GM23338 (cell line): ENCODE results near the gene PCNT. TPM values are rescaled to one million over a fixed set of nuclear protein-coding genes. Genes with fewer than 3 reads are reported as not detected.

Source experiments
- ATAC-seq: fragments of 200-7000 bp; cut with Tn5 transposase; 3 replicates; pipeline ENCODE4 v1.9.1; 2020
- DNase-seq: peaks from one replicate; pipeline ENCODE4 v3.0.0-alpha.2; 2015; ENCODE audit warnings: low spot score
- H2AFZ ChIP-seq: fragments of 200-600 bp; sonication (generic); 2 replicates; pipeline ENCODE4 v1.8.0; 2016; ENCODE audit warnings: antibody characterized with exemption, mild to moderate bottlenecking, moderate library complexity
- H3F3A ChIP-seq: fragments of 200-600 bp; sonication (generic); replicated peaks from 2 replicates; pipeline ENCODE4 v1.8.0; 2017; ENCODE audit warnings: antibody characterized with exemption, mixed run types, low read depth
- H3K27ac ChIP-seq: fragments of 200-600 bp; sonication (generic); 2 replicates; pipeline ENCODE4 v1.6.1; 2016; ENCODE audit warnings: low read depth
- H3K27me3 ChIP-seq: fragments of 200-600 bp; sonication (generic); 2 replicates; pipeline ENCODE4 v1.8.0; 2016; ENCODE audit warnings: mild to moderate bottlenecking, mixed run types, moderate library complexity; ENCODE audit not compliant: insufficient read depth
- H3K36me3 ChIP-seq: fragments of 200-600 bp; sonication (generic); 2 replicates; pipeline ENCODE4 v1.8.0; 2016; ENCODE audit warnings: mild to moderate bottlenecking; ENCODE audit not compliant: insufficient read depth
- H3K4me1 ChIP-seq: fragments of 200-600 bp; sonication (generic); 2 replicates; pipeline ENCODE4 v1.8.0; 2016; ENCODE audit warnings: mild to moderate bottlenecking, moderate library complexity; ENCODE audit not compliant: insufficient read depth
- H3K4me2 ChIP-seq: fragments of 200-600 bp; sonication (generic); 2 replicates; pipeline ENCODE4 v1.7.1; 2017; ENCODE audit warnings: mixed run types
- H3K4me3 ChIP-seq: fragments of 200-600 bp; sonication (generic); 2 replicates; pipeline ENCODE4 v1.6.1; 2016; ENCODE audit warnings: mixed run types
- H3K79me2 ChIP-seq: fragments of 200-600 bp; sonication (generic); replicated peaks from 2 replicates; pipeline ENCODE4 v1.8.0; 2017; ENCODE audit warnings: mild to moderate bottlenecking; ENCODE audit not compliant: insufficient read depth
- H3K9me2 ChIP-seq: fragments of 200-600 bp; sonication (generic); 2 replicates; pipeline ENCODE4 v1.8.0; 2017; ENCODE audit not compliant: insufficient read depth
- H4K20me1 ChIP-seq: fragments of 200-600 bp; sonication (generic); replicated peaks from 2 replicates; pipeline ENCODE4 v1.8.0; 2017; ENCODE audit warnings: mild to moderate bottlenecking; ENCODE audit not compliant: insufficient read depth
- H3K27ac Mint-ChIP-seq: 2 replicates; pipeline ENCODE4 v1.8.0; 2020; ENCODE audit warnings: inconsistent platforms, mild to moderate bottlenecking, moderate library complexity, mixed read lengths
- H3K27me3 Mint-ChIP-seq: 3 replicates; pipeline ENCODE4 v1.8.0; 2022; ENCODE audit warnings: low read depth, mild to moderate bottlenecking, moderate library complexity, mixed read lengths, inconsistent platforms; ENCODE audit not compliant: insufficient read depth, poor library complexity
- H3K36me3 Mint-ChIP-seq: 3 replicates; pipeline ENCODE4 v1.8.0; 2021; ENCODE audit warnings: low read depth, mild to moderate bottlenecking, inconsistent platforms, moderate library complexity, mixed read lengths
- H3K4me1 Mint-ChIP-seq: 3 replicates; pipeline ENCODE4 v1.8.0; 2020; ENCODE audit warnings: mild to moderate bottlenecking, inconsistent platforms, mixed read lengths
- H3K4me3 Mint-ChIP-seq: 3 replicates; pipeline ENCODE4 v1.8.0; 2021; ENCODE audit warnings: moderate library complexity, mild to moderate bottlenecking, inconsistent platforms, mixed read lengths
- H3K9me3 Mint-ChIP-seq: 3 replicates; pipeline ENCODE4 v1.8.0; 2020; ENCODE audit warnings: moderate library complexity, mild to moderate bottlenecking, inconsistent platforms, mixed read lengths
- EZH2 ChIP-seq: fragments of 200-600 bp; sonication (generic); IDR thresholded peaks from one replicate; pipeline ENCODE4 v1.8.0; 2017; ENCODE audit warnings: antibody characterized with exemption, mild to moderate bottlenecking, low read depth; ENCODE audit not compliant: unreplicated experiment
- EZH2phosphoT487 ChIP-seq: fragments of 200-600 bp; sonication (generic); IDR thresholded peaks from one replicate; pipeline ENCODE4 v1.8.1; 2018; ENCODE audit warnings: antibody characterized with exemption; ENCODE audit not compliant: unreplicated experiment
- NANOG ChIP-seq: IDR thresholded peaks from 2 replicates; pipeline ENCODE4 v1.6.1; 2016; ENCODE audit warnings: antibody characterized with exemption, borderline replicate concordance
- ZNF331 ChIP-seq: fragments of 250-450 bp; sonication (Bioruptor Pico); IDR thresholded peaks from 2 replicates; pipeline ENCODE4 v1.5.0; 2020; ENCODE audit warnings: low read depth, mild to moderate bottlenecking, moderate library complexity
- polyA plus RNA-seq: library from polyadenylated mRNA; unstranded; fragments of >200 nt; fragmentation: Nextera tagmentation; extraction: Ambion mirVana; gene quantifications from 2 replicates; pipeline ENCODE4 v1.2.1, GENCODE V29; 2016
- total RNA-seq: library from RNA; depleted of rRNA; stranded (reverse); fragments of >200 nt; shearing (Covaris generic); gene quantifications from 2 replicates; pipeline ENCODE4 v1.2.3, GENCODE V29; 2014
- TF ChIP-seq, protein P1 (sequence below), 2 experiments: fragments of 200-600 bp in 1 of 2; sonication (generic) in 1 of 2; conservative IDR thresholded peaks; 2 replicates each; pipeline versions ENCODE4 v1.5.1 to v1.6.1; 2016 to 2017; ENCODE audit warnings: antibody characterized with exemption in 2 of 2, low read depth in 2 of 2, mild to moderate bottlenecking in 2 of 2, moderate library complexity in 1 of 2
- TF ChIP-seq, protein P2 (sequence below): IDR thresholded peaks from 2 replicates; pipeline ENCODE4 v1.6.1; 2016; ENCODE audit warnings: antibody characterized with exemption
- TF ChIP-seq, protein P3 (sequence below): IDR thresholded peaks from one replicate; pipeline ENCODE4 v1.6.1; 2018; ENCODE audit warnings: antibody characterized with exemption; ENCODE audit not compliant: unreplicated experiment
- TF ChIP-seq, protein P4 (sequence below): fragments of 250-450 bp; sonication (Bioruptor Pico); IDR thresholded peaks from 2 replicates; pipeline ENCODE4 v1.5.0; 2020; ENCODE audit warnings: mild to moderate bottlenecking, moderate library complexity

PCNT gene
- total and polyA plus RNA-seq, 2 experiments from 2014 or later = 39.6 to 46.1 TPM

DNA sequence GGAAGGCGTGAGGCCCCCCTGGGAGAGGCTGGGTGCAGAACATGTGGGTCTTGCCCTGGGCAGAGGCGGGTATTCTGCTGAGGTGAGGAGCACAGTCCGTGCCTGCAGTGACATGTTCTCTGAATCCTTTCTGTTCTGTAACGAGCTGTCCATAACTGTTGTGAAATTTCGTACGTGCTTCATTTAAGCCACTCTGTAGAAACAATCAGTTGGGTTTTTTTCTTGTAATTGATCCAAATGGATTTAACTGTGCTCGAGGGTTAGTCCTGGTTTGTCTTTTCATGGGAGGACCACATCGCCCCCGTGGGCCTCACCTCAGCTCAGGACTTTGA lies 89.4 kb downstream of the PCNT start (continued):
- TF ChIP-seq, protein P1, sequence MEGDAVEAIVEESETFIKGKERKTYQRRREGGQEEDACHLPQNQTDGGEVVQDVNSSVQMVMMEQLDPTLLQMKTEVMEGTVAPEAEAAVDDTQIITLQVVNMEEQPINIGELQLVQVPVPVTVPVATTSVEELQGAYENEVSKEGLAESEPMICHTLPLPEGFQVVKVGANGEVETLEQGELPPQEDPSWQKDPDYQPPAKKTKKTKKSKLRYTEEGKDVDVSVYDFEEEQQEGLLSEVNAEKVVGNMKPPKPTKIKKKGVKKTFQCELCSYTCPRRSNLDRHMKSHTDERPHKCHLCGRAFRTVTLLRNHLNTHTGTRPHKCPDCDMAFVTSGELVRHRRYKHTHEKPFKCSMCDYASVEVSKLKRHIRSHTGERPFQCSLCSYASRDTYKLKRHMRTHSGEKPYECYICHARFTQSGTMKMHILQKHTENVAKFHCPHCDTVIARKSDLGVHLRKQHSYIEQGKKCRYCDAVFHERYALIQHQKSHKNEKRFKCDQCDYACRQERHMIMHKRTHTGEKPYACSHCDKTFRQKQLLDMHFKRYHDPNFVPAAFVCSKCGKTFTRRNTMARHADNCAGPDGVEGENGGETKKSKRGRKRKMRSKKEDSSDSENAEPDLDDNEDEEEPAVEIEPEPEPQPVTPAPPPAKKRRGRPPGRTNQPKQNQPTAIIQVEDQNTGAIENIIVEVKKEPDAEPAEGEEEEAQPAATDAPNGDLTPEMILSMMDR (conservative IDR thresholded peaks at IDR 0.05; ENCODE audit: low read depth in 2 of 2) = no peak
- TF ChIP-seq ZNF331 (CRISPR knock-in tag) = no peak
- TF ChIP-seq, protein P2, sequence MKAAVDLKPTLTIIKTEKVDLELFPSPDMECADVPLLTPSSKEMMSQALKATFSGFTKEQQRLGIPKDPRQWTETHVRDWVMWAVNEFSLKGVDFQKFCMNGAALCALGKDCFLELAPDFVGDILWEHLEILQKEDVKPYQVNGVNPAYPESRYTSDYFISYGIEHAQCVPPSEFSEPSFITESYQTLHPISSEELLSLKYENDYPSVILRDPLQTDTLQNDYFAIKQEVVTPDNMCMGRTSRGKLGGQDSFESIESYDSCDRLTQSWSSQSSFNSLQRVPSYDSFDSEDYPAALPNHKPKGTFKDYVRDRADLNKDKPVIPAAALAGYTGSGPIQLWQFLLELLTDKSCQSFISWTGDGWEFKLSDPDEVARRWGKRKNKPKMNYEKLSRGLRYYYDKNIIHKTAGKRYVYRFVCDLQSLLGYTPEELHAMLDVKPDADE = no peak
- no peak for TF ChIP-seq NANOG

DNA sequence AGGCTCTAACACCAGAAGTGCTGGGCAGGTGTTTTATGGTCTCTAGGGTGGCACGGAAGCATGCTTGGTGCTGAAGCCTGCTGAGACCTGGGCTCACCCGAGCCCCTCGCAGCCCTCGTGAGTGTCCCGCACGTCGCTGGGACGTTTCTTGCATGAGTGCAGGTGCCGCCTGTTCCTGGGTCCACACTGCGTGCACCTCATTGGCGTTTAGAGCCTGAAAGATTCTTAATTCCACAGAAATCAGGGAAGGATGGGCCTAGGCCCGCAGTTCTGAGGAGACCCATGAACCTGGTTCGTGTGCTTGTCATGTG lies 91.0 kb downstream of the PCNT start:
- no peak overlapping the region for H3K27ac ChIP-seq
- peaks cover 20% of the 10 kb centered on the region for H3K4me1 Mint-ChIP-seq
- H4K20me1 ChIP-seq = no peaks in the 10 kb centered on the region
- ATAC-seq (no peak), DNase-seq (no peak)
- peaks cover 37% of the 10 kb centered on the region for H3K36me3 Mint-ChIP-seq
- H3K27me3 Mint-ChIP-seq = peaks cover 10% of the 10 kb centered on the region
- no peak overlapping the region for H2AFZ ChIP-seq
- no peaks in the 10 kb centered on the region for H3K27me3 ChIP-seq
- no peaks in the 10 kb centered on the region; the same call in 2 of the 3 replicates for H3K9me3 Mint-ChIP-seq
- no peaks in the 10 kb centered on the region; the same call in 1 of the 2 replicates for H3F3A ChIP-seq
- H3K4me1 ChIP-seq = no peaks in the 10 kb centered on the region
- H3K79me2 ChIP-seq = no peaks in the 10 kb centered on the region
- H3K27ac Mint-ChIP-seq = peak overlapping the region; percentile 18; the same call in 1 of the 2 replicates
- no peak overlapping the region for H3K4me2 ChIP-seq
- H3K4me3 Mint-ChIP-seq = no peak overlapping the region
- no peaks in the 10 kb centered on the region for H3K9me2 ChIP-seq
- no peak overlapping the region for H3K4me3 ChIP-seq
- H3K36me3 ChIP-seq = no peaks in the 10 kb centered on the region; the same call in 1 of the 2 replicates
- TF ChIP-seq, protein P3, sequence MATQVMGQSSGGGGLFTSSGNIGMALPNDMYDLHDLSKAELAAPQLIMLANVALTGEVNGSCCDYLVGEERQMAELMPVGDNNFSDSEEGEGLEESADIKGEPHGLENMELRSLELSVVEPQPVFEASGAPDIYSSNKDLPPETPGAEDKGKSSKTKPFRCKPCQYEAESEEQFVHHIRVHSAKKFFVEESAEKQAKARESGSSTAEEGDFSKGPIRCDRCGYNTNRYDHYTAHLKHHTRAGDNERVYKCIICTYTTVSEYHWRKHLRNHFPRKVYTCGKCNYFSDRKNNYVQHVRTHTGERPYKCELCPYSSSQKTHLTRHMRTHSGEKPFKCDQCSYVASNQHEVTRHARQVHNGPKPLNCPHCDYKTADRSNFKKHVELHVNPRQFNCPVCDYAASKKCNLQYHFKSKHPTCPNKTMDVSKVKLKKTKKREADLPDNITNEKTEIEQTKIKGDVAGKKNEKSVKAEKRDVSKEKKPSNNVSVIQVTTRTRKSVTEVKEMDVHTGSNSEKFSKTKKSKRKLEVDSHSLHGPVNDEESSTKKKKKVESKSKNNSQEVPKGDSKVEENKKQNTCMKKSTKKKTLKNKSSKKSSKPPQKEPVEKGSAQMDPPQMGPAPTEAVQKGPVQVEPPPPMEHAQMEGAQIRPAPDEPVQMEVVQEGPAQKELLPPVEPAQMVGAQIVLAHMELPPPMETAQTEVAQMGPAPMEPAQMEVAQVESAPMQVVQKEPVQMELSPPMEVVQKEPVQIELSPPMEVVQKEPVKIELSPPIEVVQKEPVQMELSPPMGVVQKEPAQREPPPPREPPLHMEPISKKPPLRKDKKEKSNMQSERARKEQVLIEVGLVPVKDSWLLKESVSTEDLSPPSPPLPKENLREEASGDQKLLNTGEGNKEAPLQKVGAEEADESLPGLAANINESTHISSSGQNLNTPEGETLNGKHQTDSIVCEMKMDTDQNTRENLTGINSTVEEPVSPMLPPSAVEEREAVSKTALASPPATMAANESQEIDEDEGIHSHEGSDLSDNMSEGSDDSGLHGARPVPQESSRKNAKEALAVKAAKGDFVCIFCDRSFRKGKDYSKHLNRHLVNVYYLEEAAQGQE = no peak
- no peak for TF ChIP-seq NANOG
- no peak for TF ChIP-seq EZH2
- TF ChIP-seq, protein P2 = no peak
- TF ChIP-seq EZH2phosphoT487 = no peak
- TF ChIP-seq, protein P4, sequence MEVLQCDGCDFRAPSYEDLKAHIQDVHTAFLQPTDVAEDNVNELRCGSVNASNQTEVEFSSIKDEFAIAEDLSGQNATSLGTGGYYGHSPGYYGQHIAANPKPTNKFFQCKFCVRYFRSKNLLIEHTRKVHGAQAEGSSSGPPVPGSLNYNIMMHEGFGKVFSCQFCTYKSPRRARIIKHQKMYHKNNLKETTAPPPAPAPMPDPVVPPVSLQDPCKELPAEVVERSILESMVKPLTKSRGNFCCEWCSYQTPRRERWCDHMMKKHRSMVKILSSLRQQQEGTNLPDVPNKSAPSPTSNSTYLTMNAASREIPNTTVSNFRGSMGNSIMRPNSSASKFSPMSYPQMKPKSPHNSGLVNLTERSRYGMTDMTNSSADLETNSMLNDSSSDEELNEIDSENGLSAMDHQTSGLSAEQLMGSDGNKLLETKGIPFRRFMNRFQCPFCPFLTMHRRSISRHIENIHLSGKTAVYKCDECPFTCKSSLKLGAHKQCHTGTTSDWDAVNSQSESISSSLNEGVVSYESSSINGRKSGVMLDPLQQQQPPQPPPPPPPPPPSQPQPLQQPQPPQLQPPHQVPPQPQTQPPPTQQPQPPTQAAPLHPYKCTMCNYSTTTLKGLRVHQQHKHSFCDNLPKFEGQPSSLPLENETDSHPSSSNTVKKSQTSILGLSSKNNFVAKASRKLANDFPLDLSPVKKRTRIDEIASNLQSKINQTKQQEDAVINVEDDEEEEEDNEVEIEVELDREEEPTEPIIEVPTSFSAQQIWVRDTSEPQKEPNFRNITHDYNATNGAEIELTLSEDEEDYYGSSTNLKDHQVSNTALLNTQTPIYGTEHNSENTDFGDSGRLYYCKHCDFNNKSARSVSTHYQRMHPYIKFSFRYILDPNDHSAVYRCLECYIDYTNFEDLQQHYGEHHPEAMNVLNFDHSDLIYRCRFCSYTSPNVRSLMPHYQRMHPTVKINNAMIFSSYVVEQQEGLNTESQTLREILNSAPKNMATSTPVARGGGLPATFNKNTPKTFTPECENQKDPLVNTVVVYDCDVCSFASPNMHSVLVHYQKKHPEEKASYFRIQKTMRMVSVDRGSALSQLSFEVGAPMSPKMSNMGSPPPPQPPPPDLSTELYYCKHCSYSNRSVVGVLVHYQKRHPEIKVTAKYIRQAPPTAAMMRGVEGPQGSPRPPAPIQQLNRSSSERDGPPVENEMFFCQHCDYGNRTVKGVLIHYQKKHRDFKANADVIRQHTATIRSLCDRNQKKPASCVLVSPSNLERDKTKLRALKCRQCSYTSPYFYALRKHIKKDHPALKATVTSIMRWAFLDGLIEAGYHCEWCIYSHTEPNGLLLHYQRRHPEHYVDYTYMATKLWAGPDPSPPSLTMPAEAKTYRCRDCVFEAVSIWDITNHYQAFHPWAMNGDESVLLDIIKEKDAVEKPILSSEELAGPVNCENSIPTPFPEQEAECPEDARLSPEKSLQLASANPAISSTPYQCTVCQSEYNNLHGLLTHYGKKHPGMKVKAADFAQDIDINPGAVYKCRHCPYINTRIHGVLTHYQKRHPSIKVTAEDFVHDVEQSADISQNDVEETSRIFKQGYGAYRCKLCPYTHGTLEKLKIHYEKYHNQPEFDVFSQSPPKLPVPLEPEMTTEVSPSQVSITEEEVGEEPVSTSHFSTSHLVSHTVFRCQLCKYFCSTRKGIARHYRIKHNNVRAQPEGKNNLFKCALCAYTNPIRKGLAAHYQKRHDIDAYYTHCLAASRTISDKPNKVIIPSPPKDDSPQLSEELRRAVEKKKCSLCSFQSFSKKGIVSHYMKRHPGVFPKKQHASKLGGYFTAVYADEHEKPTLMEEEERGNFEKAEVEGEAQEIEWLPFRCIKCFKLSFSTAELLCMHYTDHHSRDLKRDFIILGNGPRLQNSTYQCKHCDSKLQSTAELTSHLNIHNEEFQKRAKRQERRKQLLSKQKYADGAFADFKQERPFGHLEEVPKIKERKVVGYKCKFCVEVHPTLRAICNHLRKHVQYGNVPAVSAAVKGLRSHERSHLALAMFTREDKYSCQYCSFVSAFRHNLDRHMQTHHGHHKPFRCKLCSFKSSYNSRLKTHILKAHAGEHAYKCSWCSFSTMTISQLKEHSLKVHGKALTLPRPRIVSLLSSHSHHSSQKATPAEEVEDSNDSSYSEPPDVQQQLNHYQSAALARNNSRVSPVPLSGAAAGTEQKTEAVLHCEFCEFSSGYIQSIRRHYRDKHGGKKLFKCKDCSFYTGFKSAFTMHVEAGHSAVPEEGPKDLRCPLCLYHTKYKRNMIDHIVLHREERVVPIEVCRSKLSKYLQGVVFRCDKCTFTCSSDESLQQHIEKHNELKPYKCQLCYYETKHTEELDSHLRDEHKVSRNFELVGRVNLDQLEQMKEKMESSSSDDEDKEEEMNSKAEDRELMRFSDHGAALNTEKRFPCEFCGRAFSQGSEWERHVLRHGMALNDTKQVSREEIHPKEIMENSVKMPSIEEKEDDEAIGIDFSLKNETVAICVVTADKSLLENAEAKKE (CRISPR knock-in tag) = no peak
